ENCODE measurements around the gene DEUP1.
"Not testable (repeated sequence)": the region's sequence is repeated elsewhere in the genome, so short reads cannot be mapped to it uniquely, and the experiment has no call there.

The DEUP1 gene

GRCh38 chr11:93291898-93292297 is 38.6 kb upstream of the DEUP1 start:
- TF ChIP-seq CTCF (conservative IDR thresholded peaks at IDR 0.05; ENCODE audit: low read depth, low read length) = no peak
- no peak overlapping the region for H3K4me3 ChIP-seq (ENCODE audit: low read length)
- no peak for DNase-seq (ENCODE audit: low read depth)

DNA sequence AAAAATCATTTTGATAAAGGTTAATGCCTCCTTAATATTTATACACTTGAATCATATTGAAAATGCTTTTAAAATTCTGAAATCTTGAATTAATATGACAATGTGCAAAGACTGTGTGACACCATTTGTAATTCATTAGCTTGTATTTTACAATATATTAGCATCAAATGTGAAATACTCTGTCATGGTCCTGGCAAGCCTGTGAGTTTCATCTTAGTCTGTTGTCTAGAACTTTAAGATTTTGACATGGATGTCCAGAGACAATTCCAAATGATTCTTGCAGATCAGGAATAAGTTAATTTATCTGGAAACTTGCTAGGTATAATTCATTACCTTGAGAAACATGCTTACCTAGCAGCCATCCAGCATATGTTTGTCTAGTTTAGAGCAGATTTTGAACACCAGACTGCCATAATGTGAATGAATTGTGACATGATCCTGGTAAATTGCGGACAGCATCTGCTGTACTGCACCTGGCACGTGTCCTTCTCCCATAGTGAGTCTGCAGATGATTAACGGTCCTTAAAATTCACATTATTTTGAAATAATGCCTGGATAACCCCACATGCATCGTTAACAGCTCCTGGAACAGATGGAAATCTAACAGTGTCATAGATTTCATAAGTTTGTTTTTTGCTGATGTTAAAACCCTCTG is 34.5 kb upstream of the DEUP1 start:
- DNase-seq (ENCODE audit: low read depth) = no peak
- no peak for TF ChIP-seq CTCF (conservative IDR thresholded peaks at IDR 0.05; ENCODE audit: low read depth, low read length)
- H3K4me3 ChIP-seq (ENCODE audit: low read length) = no peak overlapping the region

DNA sequence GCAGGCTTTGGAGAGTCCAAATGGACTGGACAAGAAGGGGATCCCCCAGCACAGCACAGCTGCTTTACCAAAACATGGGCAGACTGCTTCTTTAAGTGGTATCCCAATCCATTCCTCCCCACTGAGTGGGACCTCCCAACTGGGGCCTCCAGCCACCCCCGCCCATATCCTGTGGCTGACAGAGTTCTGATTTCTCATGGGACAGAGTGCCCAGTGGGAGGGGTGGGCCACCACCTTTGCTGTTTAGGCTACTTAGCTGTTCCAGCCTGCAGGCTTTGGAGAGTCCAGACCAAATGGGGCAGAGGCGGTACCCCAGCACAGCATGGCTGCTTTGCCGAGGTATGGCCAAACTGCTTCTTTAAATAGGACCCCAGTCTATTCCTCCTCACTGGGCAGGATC is 26.9 kb upstream of the DEUP1 start:
- DNase-seq (ENCODE audit: low read depth) = no peak
- H3K4me3 ChIP-seq (ENCODE audit: low read length) = no peak overlapping the region
- TF ChIP-seq CTCF (conservative IDR thresholded peaks at IDR 0.05; ENCODE audit: low read depth, low read length) = no peak

GRCh38 chr11:93314399-93314798 is 16.1 kb upstream of the DEUP1 start:
- not testable (repeated sequence) for DNase-seq (ENCODE audit: low read depth); H3K4me3 ChIP-seq (ENCODE audit: low read length)

DNA sequence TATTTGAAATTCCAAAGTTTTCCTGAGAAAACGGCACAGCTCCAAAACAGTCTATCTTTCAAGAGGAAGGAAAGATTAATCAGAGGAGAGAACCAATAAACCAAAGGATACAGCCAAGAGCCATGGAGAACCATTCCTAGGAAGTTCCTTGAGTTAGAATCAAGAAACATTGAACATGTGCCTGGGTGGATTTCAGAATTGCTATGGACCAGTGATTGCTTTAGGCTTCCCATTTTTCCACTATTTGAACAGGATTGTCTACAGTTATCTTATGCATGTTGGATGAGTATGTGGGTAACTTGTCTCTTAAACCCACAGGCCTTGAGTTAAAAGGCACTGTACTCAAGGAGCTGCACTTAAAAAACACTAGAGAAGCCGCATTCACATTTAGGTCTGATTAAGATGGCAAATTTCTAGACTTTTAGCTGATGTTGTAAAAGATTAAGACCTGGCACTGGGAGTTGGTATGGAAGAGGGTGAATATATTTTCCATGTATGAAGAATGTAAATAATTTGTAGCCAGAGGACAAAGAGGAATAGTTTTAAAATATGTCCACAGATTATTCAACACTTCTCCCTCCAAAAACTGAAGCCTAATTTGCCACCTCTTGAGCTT is 11.2 kb upstream of the DEUP1 start:
- no peak for TF ChIP-seq CTCF (conservative IDR thresholded peaks at IDR 0.05; ENCODE audit: low read depth, low read length)
- DNase-seq (ENCODE audit: low read depth) = no peak
- no peak overlapping the region for H3K4me3 ChIP-seq (ENCODE audit: low read length)

- DNase-seq (ENCODE audit: low read depth) = no peak
- H3K4me3 ChIP-seq (ENCODE audit: low read length) = no peak overlapping the region
- no peak for TF ChIP-seq CTCF (conservative IDR thresholded peaks at IDR 0.05; ENCODE audit: low read depth, low read length)
Observed at GRCh38 chr11:93320230-93320629, 10.3 kb upstream of the DEUP1 start.

DNA sequence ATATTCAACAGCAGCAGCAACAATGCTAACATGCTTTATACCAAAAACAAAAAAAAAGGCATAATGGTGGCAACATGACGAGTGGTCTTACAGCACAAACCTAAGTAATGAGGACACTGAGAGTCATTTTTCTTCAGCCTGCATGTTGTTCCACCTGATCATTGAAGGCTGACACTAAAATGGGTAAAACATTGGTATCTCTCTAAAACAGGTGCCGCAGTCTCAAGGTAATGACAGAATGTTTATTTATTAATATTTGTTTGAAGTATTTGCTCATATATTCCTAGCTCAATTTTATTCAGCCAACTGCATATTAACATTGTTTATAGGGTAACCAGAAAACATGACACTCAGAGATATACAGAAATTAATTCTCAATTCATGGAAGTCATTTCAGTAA is 8.3 kb upstream of the DEUP1 start:
- TF ChIP-seq CTCF (conservative IDR thresholded peaks at IDR 0.05; ENCODE audit: low read depth, low read length) = no peak
- no peak overlapping the region for H3K4me3 ChIP-seq (ENCODE audit: low read length)
- no peak for DNase-seq (ENCODE audit: low read depth)
